Measurements from ENCODE around the gene SEMA4D.

SEMA4D gene

GRCh38 chr9:89395931-89396710 lies 101.8 kb downstream of the SEMA4D start:
- no peak for DNase-seq (ENCODE audit: extremely low read depth in 1 of 2, low read depth in 1 of 2)

DNA sequence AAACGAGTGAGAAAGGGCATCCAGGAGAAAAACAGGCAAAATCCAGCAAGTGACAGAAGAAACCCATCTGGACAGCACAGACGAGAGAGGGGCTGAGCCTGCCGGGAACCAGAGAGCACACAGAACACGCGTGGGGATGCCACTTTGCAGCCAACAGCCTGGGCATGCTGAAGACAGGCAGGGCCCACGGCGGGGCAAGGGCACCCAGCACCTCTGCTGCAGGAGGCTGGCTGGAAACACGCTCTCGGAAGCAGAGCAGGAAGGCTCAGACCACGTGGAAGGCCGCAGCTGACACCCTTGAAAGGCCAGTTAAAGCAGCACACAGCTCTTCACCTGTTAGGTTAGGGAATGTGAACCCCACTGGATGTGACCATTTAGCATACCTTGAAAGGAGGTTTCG lies 103.5 kb downstream of the SEMA4D start:
- DNase-seq (ENCODE audit: extremely low read depth in 1 of 2, low read depth in 1 of 2): no peak

DNA sequence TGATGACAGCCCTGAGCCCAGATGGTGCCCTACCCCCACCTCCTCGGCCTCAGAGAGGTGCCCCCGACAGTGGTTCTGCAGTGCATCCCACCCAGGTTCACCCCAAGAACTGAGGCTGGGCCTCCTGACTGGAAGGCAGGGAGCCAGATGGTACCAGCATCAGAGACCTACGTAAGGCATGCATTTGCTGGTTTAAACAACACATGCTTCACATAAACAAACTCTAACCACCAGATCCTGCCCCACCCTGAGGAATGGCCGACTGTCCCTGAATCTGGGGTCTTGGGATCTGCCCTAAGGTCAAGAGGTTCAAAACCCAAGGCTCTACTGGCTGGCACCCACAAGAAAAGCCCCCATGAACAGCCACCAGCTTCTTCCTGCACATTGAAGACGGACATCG lies 106.3 kb downstream of the SEMA4D start:
- DNase-seq (ENCODE audit: extremely low read depth in 1 of 2, low read depth in 1 of 2): no peak

GRCh38 chr9:89390578-89391116 lies 107.3 kb downstream of the SEMA4D start:
- DNase-seq (ENCODE audit: extremely low read depth in 1 of 2, low read depth in 1 of 2): no peak

- DNase-seq (ENCODE audit: extremely low read depth in 1 of 2, low read depth in 1 of 2): no peak
These were observed 107.8 kb downstream of the SEMA4D start for GRCh38 chr9:89390068-89390555.

GRCh38 chr9:89388868-89389177 lies 109.1 kb downstream of the SEMA4D start:
- no peak for DNase-seq (ENCODE audit: extremely low read depth in 1 of 2, low read depth in 1 of 2)

- no peak for DNase-seq (ENCODE audit: extremely low read depth in 1 of 2, low read depth in 1 of 2)
These were observed 109.6 kb downstream of the SEMA4D start for GRCh38 chr9:89388084-89388867.

DNA sequence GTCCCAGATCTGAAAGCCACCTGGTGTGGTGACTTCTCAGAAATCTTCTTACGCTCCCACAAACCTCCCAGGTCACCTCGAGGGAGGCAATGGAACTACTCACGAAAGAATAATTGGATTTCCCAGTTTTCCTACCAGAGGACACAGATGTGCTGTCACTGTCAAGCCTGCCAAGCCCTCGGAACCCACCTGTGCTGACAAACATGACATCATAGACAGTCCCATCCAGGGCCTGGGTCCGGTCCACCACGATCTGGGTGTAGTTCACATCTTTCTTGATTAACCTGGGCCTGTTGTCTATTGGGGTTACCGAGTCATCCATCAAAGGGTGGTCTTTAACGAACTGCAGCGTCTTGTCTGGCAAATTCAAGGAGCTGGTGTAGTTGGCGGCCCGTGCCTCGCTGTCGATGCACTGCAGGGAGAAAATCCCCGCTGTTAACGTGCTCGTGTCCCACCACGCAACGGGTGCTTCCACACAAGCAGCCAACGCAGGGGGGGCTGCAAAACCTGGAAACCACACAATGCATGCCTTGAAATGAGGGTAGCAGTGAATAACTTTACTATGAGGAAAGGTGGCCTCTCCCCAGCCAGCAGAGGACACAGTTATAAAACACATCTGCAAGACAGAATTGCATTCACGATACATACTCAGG lies 110.6 kb downstream of the SEMA4D start:
- no peak for DNase-seq (ENCODE audit: extremely low read depth in 1 of 2, low read depth in 1 of 2)

- DNase-seq (ENCODE audit: extremely low read depth in 1 of 2, low read depth in 1 of 2): no peak
These were observed 111.1 kb downstream of the SEMA4D start for GRCh38 chr9:89386797-89387196.

DNA sequence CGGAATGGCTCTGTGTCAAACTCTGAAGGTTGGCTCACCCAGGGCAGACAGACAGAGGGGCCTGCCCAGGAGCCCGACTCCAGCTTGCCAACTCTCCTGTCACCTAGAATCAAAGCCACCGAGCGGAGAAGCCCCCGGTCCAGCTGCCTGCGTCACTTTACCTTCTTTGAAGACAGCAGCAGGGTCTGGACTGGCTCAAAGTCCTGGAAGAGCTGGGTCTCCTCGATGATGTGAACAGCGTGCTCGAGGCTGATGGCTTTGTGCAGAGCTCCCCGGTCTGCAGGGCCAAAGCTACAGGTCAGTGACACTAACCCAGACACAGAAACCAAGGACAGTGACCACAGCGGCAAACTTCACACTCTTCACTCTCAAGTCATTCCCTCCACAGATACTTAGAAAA lies 111.7 kb downstream of the SEMA4D start:
- no peak for DNase-seq (ENCODE audit: extremely low read depth in 1 of 2, low read depth in 1 of 2)

DNA sequence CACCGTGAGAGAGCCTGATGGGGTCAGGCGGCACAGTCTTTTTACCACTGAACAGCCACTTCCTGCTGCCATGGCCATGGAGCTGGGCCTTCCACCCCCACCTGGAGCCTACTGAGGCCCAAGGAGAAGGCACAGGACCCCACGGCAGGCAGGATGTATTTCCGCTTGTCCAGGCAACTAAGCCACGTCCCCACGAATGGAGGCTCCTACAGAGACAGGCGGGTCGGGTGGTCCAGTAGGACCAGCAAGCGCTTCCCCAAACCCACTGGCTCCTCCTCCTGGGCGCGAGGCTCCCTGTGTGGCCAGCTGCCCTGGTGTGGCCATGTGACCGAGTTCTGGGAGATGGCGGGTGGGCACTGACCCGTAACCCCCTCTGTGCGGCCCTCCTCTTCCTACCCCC lies 113.1 kb downstream of the SEMA4D start:
- no peak for DNase-seq (ENCODE audit: extremely low read depth in 1 of 2, low read depth in 1 of 2)

DNA sequence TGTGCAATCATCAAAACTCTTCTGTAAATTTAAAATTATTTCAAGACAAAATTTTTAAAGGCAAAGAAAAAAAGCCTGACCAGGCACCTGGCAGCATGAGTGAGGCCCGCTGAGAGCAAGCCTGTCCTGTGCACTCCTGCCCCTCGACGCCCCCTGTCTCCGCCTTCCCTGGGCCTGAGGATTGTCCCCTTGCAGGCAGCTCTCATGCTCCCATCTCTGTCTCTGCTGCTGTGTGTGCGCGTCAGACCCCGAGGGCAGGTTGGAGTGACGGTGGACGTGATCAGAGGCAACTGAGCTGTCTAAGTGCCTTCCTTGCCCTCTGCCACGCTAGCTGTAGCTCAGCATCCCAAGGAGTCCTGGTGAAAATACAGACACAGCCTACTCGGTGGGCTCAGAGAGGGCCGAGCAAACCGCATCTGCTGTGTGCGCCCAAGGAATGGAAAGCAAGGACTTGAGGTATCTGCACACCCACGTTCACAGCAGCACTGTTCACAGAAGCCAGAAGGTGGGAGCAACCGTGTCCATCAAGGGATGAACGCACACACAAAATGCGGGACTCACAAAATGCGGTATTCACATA lies 114.1 kb downstream of the SEMA4D start:
- no peak for DNase-seq (ENCODE audit: extremely low read depth in 1 of 2, low read depth in 1 of 2)

GRCh38 chr9:89383030-89383720 lies 114.7 kb downstream of the SEMA4D start:
- no peak for DNase-seq (ENCODE audit: extremely low read depth in 1 of 2, low read depth in 1 of 2)

DNA sequence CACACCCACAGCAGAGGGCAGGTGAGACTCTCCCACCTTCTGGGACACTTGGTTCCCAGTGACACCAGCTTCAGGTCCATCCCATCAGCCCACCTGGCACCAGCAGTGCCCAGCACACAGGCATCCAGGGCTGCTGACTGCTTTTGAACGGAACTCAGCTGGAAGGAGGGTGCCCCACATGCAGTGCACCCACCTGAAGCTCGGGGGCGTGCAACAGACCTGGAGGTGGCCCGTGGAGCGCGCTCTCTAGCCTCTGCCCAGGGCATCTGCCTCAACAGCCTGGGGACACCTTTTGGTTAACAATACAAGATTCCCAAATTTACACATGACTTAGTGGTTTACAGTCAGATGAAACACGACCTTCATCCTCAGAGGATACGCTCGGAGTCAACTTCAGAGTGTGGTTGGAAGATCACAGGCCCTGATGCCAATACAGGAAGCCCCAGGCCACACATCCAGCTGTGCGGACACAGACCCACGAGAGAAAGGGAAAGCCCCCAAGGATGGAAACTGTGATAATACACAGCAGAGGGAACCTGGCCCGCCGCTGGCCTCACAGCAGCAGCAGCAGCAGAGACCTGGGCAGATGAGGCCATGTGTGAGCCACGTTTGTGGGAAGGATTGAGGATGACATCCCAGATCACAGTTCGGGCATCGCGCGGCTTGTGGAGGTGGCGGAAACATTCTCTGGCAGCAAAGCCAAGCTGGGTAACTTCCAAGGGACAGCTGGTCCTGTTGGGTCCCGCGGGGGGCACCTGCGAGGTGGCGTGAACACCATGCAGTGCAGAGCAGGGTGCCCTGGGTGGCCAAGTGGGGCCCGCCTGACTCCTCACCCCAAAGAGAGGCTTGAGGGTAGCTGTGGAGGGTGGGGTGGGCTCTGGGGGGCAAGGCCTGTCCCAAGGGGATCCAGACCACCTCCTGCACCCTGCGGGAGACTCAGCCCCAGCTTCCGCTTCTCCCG lies 115.6 kb downstream of the SEMA4D start:
- no peak for DNase-seq (ENCODE audit: extremely low read depth in 1 of 2, low read depth in 1 of 2)

- no peak for DNase-seq (ENCODE audit: extremely low read depth in 1 of 2, low read depth in 1 of 2)
These were observed 116.7 kb downstream of the SEMA4D start for GRCh38 chr9:89381308-89381609.

- DNase-seq (ENCODE audit: extremely low read depth in 1 of 2, low read depth in 1 of 2): no peak
These were observed 117.2 kb downstream of the SEMA4D start for GRCh38 chr9:89380437-89381307.

DNA sequence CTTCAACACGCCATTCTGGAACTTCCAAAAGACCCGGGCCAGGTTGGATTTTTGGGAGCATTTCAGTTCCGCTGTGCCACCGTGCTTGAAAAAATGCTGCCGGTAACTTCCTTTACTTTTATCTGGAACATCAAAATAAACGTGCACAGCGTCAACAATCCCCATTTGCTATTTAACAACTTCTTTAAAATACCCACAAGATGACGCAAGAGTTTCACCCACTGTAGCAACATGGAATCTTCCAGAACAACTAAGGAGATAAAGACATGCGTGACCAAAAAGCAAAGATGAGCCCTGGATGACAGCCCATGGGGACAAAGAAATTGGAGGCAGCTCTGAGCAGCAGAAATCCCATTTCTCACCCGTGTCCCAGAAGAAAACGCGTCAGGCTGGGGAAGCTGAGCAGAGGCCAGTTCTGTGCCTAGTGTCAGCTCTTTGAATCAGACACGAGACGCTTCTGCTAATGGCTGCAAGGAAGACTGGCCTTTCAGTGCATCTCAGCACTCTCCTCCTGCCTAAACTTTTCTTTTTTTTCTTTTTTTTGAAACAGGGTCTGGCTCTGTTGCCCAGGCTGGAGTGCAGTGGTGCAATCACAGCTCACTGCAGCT lies 118.3 kb downstream of the SEMA4D start:
- DNase-seq (ENCODE audit: extremely low read depth in 1 of 2, low read depth in 1 of 2): no peak

- no peak for DNase-seq (ENCODE audit: extremely low read depth in 1 of 2, low read depth in 1 of 2)
These were observed 118.9 kb downstream of the SEMA4D start for GRCh38 chr9:89379031-89379430.

All from stimulated activated CD8-positive, alpha-beta memory T cell treated with anti-CD3 and anti-CD28 coated beads, Interleukin-7, amount 100 ng/mL, for 48 hours (primary cell).